Psoas muscle (tissue), 8 donors: Measurements from ENCODE around the gene RNF149. TPM values are rescaled to one million over a fixed set of nuclear protein-coding genes. Genes with fewer than 3 reads are reported as not detected.

Experiments
- ATAC-seq, 4 donors: fragments of 200-7000 bp; cut with Tn5 transposase; one replicate each; pipeline ENCODE4 v1.9.1; 2020; ENCODE audit warnings: moderate library complexity in 3 of 4, mild to moderate bottlenecking in 2 of 4
- DNase-seq, 2 donors: peaks; one replicate each; pipeline ENCODE4 v3.0.0-alpha.2; 2020
- H3K27ac ChIP-seq: fragments of 200-600 bp; one replicate; pipeline ENCODE4 v1.8.0; 2022
- H3K27me3 ChIP-seq, 3 donors: fragments of 200-600 bp in 1 of 3; one replicate each; pipeline versions ENCODE4 v1.6.1 to v1.8.0; 2013 to 2022; ENCODE audit warnings: low read length in 2 of 3, mild to moderate bottlenecking in 2 of 3, moderate library complexity in 1 of 3; ENCODE audit not compliant: insufficient read depth in 3 of 3
- H3K36me3 ChIP-seq, 2 donors: fragments of 200-600 bp in 1 of 2; one replicate each; pipeline versions ENCODE4 v1.6.1 to v1.8.0; 2013 to 2022; ENCODE audit warnings: low read depth in 1 of 2, mild to moderate bottlenecking in 1 of 2, moderate library complexity in 1 of 2; ENCODE audit not compliant: insufficient read depth in 1 of 2
- H3K4me1 ChIP-seq: fragments of 200-600 bp; one replicate; pipeline ENCODE4 v1.8.0; 2022
- H3K4me3 ChIP-seq: fragments of 200-600 bp; one replicate; pipeline ENCODE4 v1.8.0; 2022; ENCODE audit warnings: mild to moderate bottlenecking
- H3K9me3 ChIP-seq: fragments of 200-600 bp; one replicate; pipeline ENCODE4 v1.8.0; 2022
- WGBS, 3 donors: extraction: QIAGEN DNeasy Blood & Tissue Kit; methylation state at CpG; one replicate each; pipeline versions ENCODE4 v1.1.6 to v1.1.7; 2013; 5-methylcytosine and 5-hydroxymethylcytosine counted together
- intact Hi-C, 2 donors: fragments of 100-400 bp; cut with DNase I; formaldehyde crosslinking; loops; one replicate each; pipeline versions ENCODE4 v1.11.0 to v1.14.2; 2022
- polyA plus RNA-seq, 3 donors: library from polyadenylated mRNA; stranded (reverse); fragments of 200-250 nt; gene quantifications; one replicate each; pipeline ENCODE4 v1.2.3, GENCODE V29; 2013
- total RNA-seq, 4 donors: library from RNA; stranded (reverse); fragmentation: NEBNext Ultra II Directional in 2 of 4; extraction: Animal tissue kit (Norgen Biotek cat#: 25700) in 2 of 4; gene quantifications; one replicate each; pipeline versions ENCODE4 v1.2.1 to v1.2.4, GENCODE V29; 2021 to 2023
- TF ChIP-seq, protein P1 (sequence below): fragments of 200-600 bp; IDR thresholded peaks from one replicate; pipeline ENCODE4 v1.8.0; 2022; ENCODE audit warnings: antibody characterized with exemption
- donor health status: healthy with polysubstance abuse.
- donor health status: DM: no; HTN: no; CAD: no; lungs with moderate emphysema.
- donor health status: Bipolar disorder and iron deficiency.
- donor health status: healthy.
- donor health status: DM: yes; HTN: yes; CAD: no.
- donor health status: DM: no; HTN: no; CAD: no.
- donor health status: DM: no; HTN: no; CAD: no.
- donor health status: DM: yes; HTN: yes; CAD: no.

Gene RNF149
- total and polyA plus RNA-seq, 7 donors, result 10.7 to 23.7 (median 19.2) TPM

DNA sequence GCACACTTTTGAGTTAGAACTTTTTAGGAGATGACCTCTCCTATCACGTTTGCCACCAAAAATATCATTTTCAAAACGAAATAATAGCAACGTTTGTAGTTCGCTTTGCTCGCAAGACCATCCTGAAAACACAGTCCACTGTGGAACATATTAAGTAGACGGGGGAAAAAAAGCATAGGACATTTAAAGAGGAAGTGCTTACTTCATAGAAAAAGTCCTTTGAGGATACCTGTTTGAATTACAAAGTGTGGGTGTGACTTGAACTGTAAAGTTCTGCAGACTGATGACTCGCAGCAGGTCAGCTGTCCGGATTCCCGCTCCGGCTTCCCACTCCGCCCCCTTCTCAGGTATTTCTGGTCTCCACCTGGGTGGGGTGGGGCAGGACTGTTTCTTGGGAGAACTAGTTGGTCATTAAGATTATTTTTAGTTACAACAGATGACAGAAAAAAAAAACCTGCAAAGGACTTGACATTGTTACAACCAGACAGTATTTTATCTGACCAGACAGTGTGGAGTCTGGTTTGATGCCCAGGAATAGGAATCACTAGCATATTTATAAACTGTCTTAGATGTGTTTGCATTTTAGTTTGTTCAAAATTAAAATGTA is 42.5 kb downstream of the RNF149 start:
- TF ChIP-seq, protein P1, sequence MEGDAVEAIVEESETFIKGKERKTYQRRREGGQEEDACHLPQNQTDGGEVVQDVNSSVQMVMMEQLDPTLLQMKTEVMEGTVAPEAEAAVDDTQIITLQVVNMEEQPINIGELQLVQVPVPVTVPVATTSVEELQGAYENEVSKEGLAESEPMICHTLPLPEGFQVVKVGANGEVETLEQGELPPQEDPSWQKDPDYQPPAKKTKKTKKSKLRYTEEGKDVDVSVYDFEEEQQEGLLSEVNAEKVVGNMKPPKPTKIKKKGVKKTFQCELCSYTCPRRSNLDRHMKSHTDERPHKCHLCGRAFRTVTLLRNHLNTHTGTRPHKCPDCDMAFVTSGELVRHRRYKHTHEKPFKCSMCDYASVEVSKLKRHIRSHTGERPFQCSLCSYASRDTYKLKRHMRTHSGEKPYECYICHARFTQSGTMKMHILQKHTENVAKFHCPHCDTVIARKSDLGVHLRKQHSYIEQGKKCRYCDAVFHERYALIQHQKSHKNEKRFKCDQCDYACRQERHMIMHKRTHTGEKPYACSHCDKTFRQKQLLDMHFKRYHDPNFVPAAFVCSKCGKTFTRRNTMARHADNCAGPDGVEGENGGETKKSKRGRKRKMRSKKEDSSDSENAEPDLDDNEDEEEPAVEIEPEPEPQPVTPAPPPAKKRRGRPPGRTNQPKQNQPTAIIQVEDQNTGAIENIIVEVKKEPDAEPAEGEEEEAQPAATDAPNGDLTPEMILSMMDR, result no peak
- no peak overlapping the region for H3K4me3 ChIP-seq
- peak overlapping the region; percentile 62 for H3K27ac ChIP-seq
- WGBS, 3 donors, result 55 to 64% (median 62%) methylated on average over 11 of the region's 11 CpGs
- H3K27me3 ChIP-seq, result no peaks in the 10 kb centered on the region
- peak; percentile 69 to 79 (median 78) for ATAC-seq
- intact Hi-C loops, result no loop called here
- peaks cover 10 to 91% of the 10 kb centered on the region in 2 donors for H3K36me3 ChIP-seq
- H3K9me3 ChIP-seq, result no peaks in the 10 kb centered on the region
- peaks cover 18% of the 10 kb centered on the region for H3K4me1 ChIP-seq
- no peak for DNase-seq

DNA sequence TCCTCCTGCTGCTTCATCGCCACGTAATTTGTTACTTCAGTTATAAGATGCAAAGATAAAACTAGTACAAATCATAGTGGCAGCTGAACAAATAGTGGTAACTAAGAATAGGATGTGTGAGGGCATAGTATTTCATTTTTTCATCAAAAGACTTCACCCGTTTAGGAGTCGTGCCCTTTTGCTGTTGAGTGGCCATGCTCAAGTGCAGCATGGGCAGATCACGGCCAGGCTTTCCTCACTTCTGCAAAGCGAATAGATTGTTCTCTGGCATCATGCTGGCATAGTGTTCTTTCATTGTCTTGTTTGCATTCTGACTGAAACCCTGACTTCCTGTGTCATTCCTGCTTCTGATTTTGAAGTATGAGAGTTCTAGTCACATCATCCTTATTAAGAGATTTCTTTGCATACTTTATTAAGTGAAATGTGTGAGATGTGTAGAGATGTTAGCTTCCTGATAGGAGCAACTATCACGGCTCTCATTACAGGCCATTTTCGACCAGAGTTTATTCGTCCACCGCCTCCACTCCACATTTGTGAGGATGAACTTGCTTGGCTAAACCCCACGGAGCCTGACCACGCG is 44.1 kb downstream of the RNF149 start:
- H3K27me3 ChIP-seq, result no peaks in the 10 kb centered on the region
- intact Hi-C loops, result no loop called here
- WGBS, 3 donors, result 87 to 92% (median 90%) methylated on average over 13 of the region's 13 CpGs
- no peak for ATAC-seq
- TF ChIP-seq, protein P1, result no peak
- H3K27ac ChIP-seq, result no peak overlapping the region
- no peak overlapping the region for H3K4me3 ChIP-seq
- DNase-seq, result no peak
- H3K9me3 ChIP-seq, result no peaks in the 10 kb centered on the region
- H3K36me3 ChIP-seq, result peaks cover 4 to 81% of the 10 kb centered on the region in 2 donors
- peaks cover 18% of the 10 kb centered on the region for H3K4me1 ChIP-seq

DNA sequence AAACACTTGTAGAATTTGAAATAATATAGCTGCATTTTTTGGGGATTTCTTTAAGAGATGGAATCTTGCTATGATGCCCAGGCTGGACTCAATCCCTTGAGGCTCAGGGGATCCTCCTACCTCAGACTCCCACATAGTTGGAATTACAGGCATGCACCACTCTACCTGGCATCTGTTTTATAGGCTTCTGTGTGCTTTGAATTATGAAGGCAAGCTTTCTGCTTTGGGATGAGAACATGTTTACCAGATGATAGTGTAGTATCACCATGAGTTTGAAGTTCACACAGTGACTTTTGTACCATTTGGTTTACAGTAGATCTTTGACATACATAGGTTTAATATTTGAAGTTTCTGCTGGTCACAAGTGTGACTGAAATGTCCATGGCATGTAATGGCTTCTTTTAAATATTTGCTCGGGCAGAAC is 45.1 kb downstream of the RNF149 start:
- Histone ChIP-seq H3K27me3 (no peaks in the 10 kb centered on the region), H3K36me3 (peaks cover 7 to 81% of the 10 kb centered on the region in 2 donors), H3K27ac (no peak overlapping the region)

DNA sequence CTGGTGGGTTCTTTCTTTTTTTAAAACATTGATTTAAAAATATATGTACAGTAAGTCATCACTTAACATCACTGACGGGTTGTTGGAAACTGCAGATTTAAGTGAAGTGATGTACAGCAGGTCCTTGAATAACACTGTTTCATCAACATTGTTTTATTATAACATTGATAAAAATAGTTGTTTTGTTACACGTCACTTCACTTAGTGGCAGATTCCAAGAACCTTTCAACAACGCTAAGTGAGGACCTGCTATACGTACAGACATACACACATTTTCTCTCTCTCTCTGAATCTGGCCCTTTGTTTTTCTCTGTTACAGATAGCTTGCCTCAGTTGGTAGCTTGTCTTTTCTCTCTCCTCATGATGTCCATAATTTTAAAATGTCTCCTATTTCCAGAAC is 46.4 kb downstream of the RNF149 start:
- no peak for ATAC-seq
- no peaks in the 10 kb centered on the region for H3K9me3 ChIP-seq
- H3K27ac ChIP-seq, result no peak overlapping the region
- peaks cover 18% of the 10 kb centered on the region for H3K4me1 ChIP-seq
- H3K4me3 ChIP-seq, result no peak overlapping the region
- peaks cover 7 to 79% of the 10 kb centered on the region in 2 donors for H3K36me3 ChIP-seq
- DNase-seq, result no peak
- intact Hi-C loops, result no loop called here
- 75 to 95% (median 90%) methylated on average over 4 of the region's 4 CpGs for WGBS, 3 donors
- TF ChIP-seq, protein P1, result no peak
- H3K27me3 ChIP-seq, result no peaks in the 10 kb centered on the region

More for the DNA sequence above, 45.1 kb downstream of the RNF149 start:
- H3K9me3 ChIP-seq, result no peaks in the 10 kb centered on the region
- H3K4me3 ChIP-seq, result no peak overlapping the region
- 92 to 95% (median 94%) methylated on average over 1 of the region's 1 CpG for WGBS, 3 donors
- no peak for DNase-seq
- intact Hi-C loops, result no loop called here
- TF ChIP-seq, protein P1, result no peak
- H3K4me1 ChIP-seq, result peaks cover 18% of the 10 kb centered on the region
- ATAC-seq, result no peak
